Esophagus muscularis mucosa (tissue), 4 donors: ENCODE measurements around the gene UST. TPM values are rescaled to one million over a fixed set of nuclear protein-coding genes. Genes with fewer than 3 reads are reported as not detected.

ENCODE experiments used
- DNase-seq: peaks from one replicate; pipeline ENCODE4 v3.0.0-alpha.2; 2017; ENCODE audit errors: extremely low spot score
- H3K27ac ChIP-seq, 4 donors: fragments of 200-600 bp; sonication (generic); replicated peaks in 1 of 4; 1 replicate in 3 of 4; 2 replicates in 1 of 4; pipeline ENCODE4 v1.5.1; 2016 to 2019; ENCODE audit warnings: mild to moderate bottlenecking in 1 of 4
- H3K27me3 ChIP-seq, 4 donors: fragments of 200-600 bp; sonication (generic); one replicate each; pipeline versions ENCODE4 v1.5.1 to v1.6.0; 2016 to 2019
- H3K36me3 ChIP-seq, 4 donors: fragments of 200-600 bp; sonication (generic); one replicate each; pipeline ENCODE4 v1.5.1; 2016 to 2019
- H3K4me1 ChIP-seq, 4 donors: fragments of 200-600 bp; sonication (generic); one replicate each; pipeline ENCODE4 v1.5.1; 2016 to 2019
- H3K4me3 ChIP-seq, 4 donors: fragments of 200-600 bp; sonication (generic); 1 replicate in 2 of 4; 2 replicates in 2 of 4; pipeline ENCODE4 v1.5.1; 2016 to 2019; ENCODE audit warnings: mild to moderate bottlenecking in 4 of 4, moderate library complexity in 1 of 4
- H3K9me3 ChIP-seq, 4 donors: fragments of 200-600 bp; sonication (generic); 1 replicate in 3 of 4; 2 replicates in 1 of 4; pipeline ENCODE4 v1.5.1; 2016 to 2019
- CTCF ChIP-seq, 3 experiments: fragments of 200-600 bp in 2 of 3; fragments of 450-650 bp in 1 of 3; sonication (generic) in 2 of 3; IDR thresholded peaks; one replicate each; pipeline ENCODE4 v1.5.1; 2017 to 2019; ENCODE audit warnings: antibody characterized with exemption in 3 of 3, mild to moderate bottlenecking in 2 of 3, moderate library complexity in 1 of 3
- EP300 ChIP-seq: sonication (generic); formaldehyde crosslinking; IDR thresholded peaks from one replicate; pipeline ENCODE4 v1.6.1; 2017; ENCODE audit warnings: antibody characterized with exemption
- POLR2A ChIP-seq: fragments of 450-650 bp; IDR thresholded peaks from one replicate; pipeline ENCODE4 v1.6.1; 2017; ENCODE audit warnings: antibody characterized with exemption, moderate library complexity, mild to moderate bottlenecking, low read depth
- POLR2AphosphoS5 ChIP-seq, 2 donors: sonication (generic); formaldehyde crosslinking; IDR thresholded peaks; one replicate each; pipeline ENCODE4 v1.6.1; 2017; ENCODE audit warnings: antibody characterized with exemption in 2 of 2
- WGBS: methylation state at CpG from one replicate; pipeline ENCODE4 v1.1.5; 2018; 5-methylcytosine and 5-hydroxymethylcytosine counted together
- intact Hi-C: fragments of 100-400 bp; cut with DNase I; formaldehyde crosslinking; loops from one replicate; pipeline ENCODE4 v1.15.1; 2023
- total RNA-seq, 4 donors: library from RNA; depleted of rRNA; stranded (reverse); fragments of >200 nt; gene quantifications; one replicate each; pipeline versions ENCODE4 v1.1.0 to v1.2.1, GENCODE V29; 2016

UST gene
- total RNA-seq, 4 donors from 2014 or later, result 29.1 to 46.3 (median 32.4) TPM

- WGBS, result 79% methylated on average over 9 of the region's 9 CpGs
Observed at GRCh38 chr6:149015535-149016525, 269.0 kb downstream of the UST start.

GRCh38 chr6:149016716-149017115, 269.9 kb downstream of the UST start:
- 88% methylated on average over 4 of the region's 7 CpGs for WGBS
- DNase-seq, result peak; percentile 75
- H3K27me3 ChIP-seq, result no peaks in the 10 kb centered on the region

More at GRCh38 chr6:149015535-149016525, 269.0 kb downstream of the UST start:
- no peaks in the 10 kb centered on the region for H3K9me3 ChIP-seq
- intact Hi-C loops, result no loop called here
- H3K36me3 ChIP-seq, result peaks cover 0 to 17% (median 5%) of the 10 kb centered on the region in 4 donors
- H3K4me3 ChIP-seq, result no peak overlapping the region
- no peaks in the 10 kb centered on the region for H3K27me3 ChIP-seq
- TF ChIP-seq POLR2AphosphoS5 (IDR thresholded peaks at IDR 0.05), result no peak
- TF ChIP-seq POLR2A, result no peak
- no peak for TF ChIP-seq CTCF (IDR thresholded peaks at IDR 0.05)
- TF ChIP-seq EP300, result no peak
- no peak for DNase-seq
- peaks cover 0 to 13% (median 5%) of the 10 kb centered on the region in 4 donors for H3K4me1 ChIP-seq
- H3K27ac ChIP-seq, result no peak overlapping the region

GRCh38 chr6:149020319-149020718, 273.5 kb downstream of the UST start:
- H3K9me3 ChIP-seq, result no peaks in the 10 kb centered on the region
- 93% methylated on average over 3 of the region's 3 CpGs for WGBS

More at GRCh38 chr6:149016716-149017115, 269.9 kb downstream of the UST start:
- Histone ChIP-seq H3K9me3 (no peaks in the 10 kb centered on the region), H3K4me1 (peaks cover 0 to 13% (median 5%) of the 10 kb centered on the region in 4 donors), H3K4me3 (no peak overlapping the region), H3K27ac (no peak overlapping the region), H3K36me3 (peaks cover 4 to 26% (median 12%) of the 10 kb centered on the region in 4 donors)
- intact Hi-C loops, result no loop called here
- TF ChIP-seq CTCF (IDR thresholded peaks at IDR 0.05), result no peak

GRCh38 chr6:149024361-149024760, 277.5 kb downstream of the UST start:
- peak; percentile 21 for DNase-seq
- Histone ChIP-seq H3K36me3 (peaks cover 10 to 44% (median 21%) of the 10 kb centered on the region in 4 donors), H3K27me3 (no peaks in the 10 kb centered on the region), H3K27ac (no peak overlapping the region), H3K4me1 (peaks cover 0 to 8% (median 3%) of the 10 kb centered on the region in 4 donors), H3K9me3 (peaks cover 0 to 5% (median 0%) of the 10 kb centered on the region in 4 donors), H3K4me3 (no peak overlapping the region)
- intact Hi-C loops, result no loop called here
- TF ChIP-seq POLR2A (no peak), CTCF (IDR thresholded peaks at IDR 0.05) (no peak), EP300 (no peak), POLR2AphosphoS5 (IDR thresholded peaks at IDR 0.05) (no peak)
- WGBS, result 81% methylated on average over 1 of the region's 1 CpG

More at GRCh38 chr6:149020319-149020718, 273.5 kb downstream of the UST start:
- TF ChIP-seq POLR2AphosphoS5 (IDR thresholded peaks at IDR 0.05), result no peak
- intact Hi-C loops, result no loop called here
- H3K27me3 ChIP-seq, result no peaks in the 10 kb centered on the region
- DNase-seq, result no peak
- H3K4me1 ChIP-seq, result no peaks in the 10 kb centered on the region
- peaks cover 10 to 48% (median 21%) of the 10 kb centered on the region in 4 donors for H3K36me3 ChIP-seq
- H3K4me3 ChIP-seq, result no peak overlapping the region
- no peak overlapping the region for H3K27ac ChIP-seq

- Histone ChIP-seq H3K36me3 (peaks cover 10 to 37% (median 17%) of the 10 kb centered on the region in 4 donors), H3K27me3 (no peaks in the 10 kb centered on the region), H3K27ac (no peak overlapping the region), H3K9me3 (peaks cover 0 to 5% (median 0%) of the 10 kb centered on the region in 4 donors), H3K4me1 (peaks cover 0 to 8% (median 3%) of the 10 kb centered on the region in 4 donors), H3K4me3 (no peak overlapping the region)
- WGBS, result 96% methylated on average over 2 of the region's 2 CpGs
- DNase-seq, result no peak
- intact Hi-C loops, result loop anchor here (5.0 kb wide), 1 partner anchor 407 kb away; no protein-coding TSS in a partner anchor
- TF ChIP-seq EP300, result no peak
- no peak for TF ChIP-seq POLR2AphosphoS5 (IDR thresholded peaks at IDR 0.05)
- no peak for TF ChIP-seq CTCF (IDR thresholded peaks at IDR 0.05)
- no peak for TF ChIP-seq POLR2A
Observed at GRCh38 chr6:149025061-149025460, 278.2 kb downstream of the UST start.
